ENCODE measurements around the gene TENM3. TPM values are rescaled to one million over a fixed set of nuclear protein-coding genes. Genes with fewer than 3 reads are reported as not detected.
A peak's percentile ranks its signal among the peaks of the same experiment; 100 is the strongest.

The TENM3 gene
- total and polyA plus RNA-seq, 7 experiments from 2014 or later: not detected

DNA sequence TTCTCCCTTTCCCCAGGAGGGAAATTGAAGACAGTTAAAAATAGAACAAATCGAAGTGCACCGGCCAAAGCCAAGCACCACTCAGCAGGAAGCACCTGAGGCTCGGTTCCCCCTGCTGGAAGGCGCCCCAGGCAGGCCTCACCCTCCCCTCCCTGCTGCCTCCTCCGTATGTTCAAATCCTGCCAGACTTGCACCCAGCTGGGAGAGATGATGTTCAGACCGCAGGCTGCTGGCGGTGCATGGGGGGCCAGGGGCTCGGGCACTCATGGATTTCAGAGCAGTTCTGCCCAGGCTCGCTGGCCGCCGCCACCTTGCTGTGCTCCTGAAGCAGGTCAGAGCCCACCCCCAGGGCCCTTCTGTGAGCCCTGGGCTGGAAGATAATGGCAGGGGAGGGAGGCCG is 582.6 kb downstream of the TENM3 start:
- Histone ChIP-seq H3K27ac (ENCODE audit: low read depth, low read length) (no peak overlapping the region), H3K4me3 (ENCODE audit: low read length) (no peak overlapping the region), H3K36me3 (ENCODE audit: control insufficient read depth in 2 of 3, insufficient read depth in 3 of 3, low read length in 3 of 3) (no peaks in the 10 kb centered on the region), H3K9me3 (ENCODE audit: control insufficient read depth in 2 of 3, low read length in 3 of 3) (no peaks in the 10 kb centered on the region), H3K4me1 (ENCODE audit: control insufficient read depth in 2 of 2, insufficient read depth in 2 of 2, low read length in 2 of 2) (peaks cover 0 to 5% of the 10 kb centered on the region in 2 donors), H3K27me3 (ENCODE audit: control insufficient read depth in 2 of 2, insufficient read depth in 2 of 2, low read length in 2 of 2) (no peaks in the 10 kb centered on the region)
- ATAC-seq (peak; percentile 11), DNase-seq (no peak)
- Mint-ChIP-seq H3K27ac (peak overlapping the region in 1 of 9 donors; percentile 4), H3K9me3 (peaks cover 0 to 3% (median 0%) of the 10 kb centered on the region in 11 donors), H3K4me1 (peaks cover 0 to 17% (median 7%) of the 10 kb centered on the region in 7 donors), H3K36me3 (no peaks in the 10 kb centered on the region), H3K4me3 (no peak overlapping the region), H3K27me3 (peaks cover under 1 to 16% (median 6%) of the 10 kb centered on the region in 5 donors)
- intact Hi-C loops (cut with micrococcal nuclease): no loop called here
- ChIA-PET POLR2A (no interaction called here), CTCF (no interaction called here)

GRCh38 chr4:182826391-182826790 is 583.2 kb downstream of the TENM3 start:
- H3K4me3 Mint-ChIP-seq: peak overlapping the region in 2 of 10 donors; percentile 27 to 42
- Histone ChIP-seq H3K9me3 (ENCODE audit: control insufficient read depth in 2 of 3, low read length in 3 of 3) (no peaks in the 10 kb centered on the region), H3K36me3 (ENCODE audit: control insufficient read depth in 2 of 3, insufficient read depth in 3 of 3, low read length in 3 of 3) (no peaks in the 10 kb centered on the region), H3K27me3 (ENCODE audit: control insufficient read depth in 2 of 2, insufficient read depth in 2 of 2, low read length in 2 of 2) (no peaks in the 10 kb centered on the region), H3K4me3 (ENCODE audit: low read length) (no peak overlapping the region), H3K27ac (ENCODE audit: low read depth, low read length) (no peak overlapping the region), H3K4me1 (ENCODE audit: control insufficient read depth in 2 of 2, insufficient read depth in 2 of 2, low read length in 2 of 2) (peaks cover 0 to 5% of the 10 kb centered on the region in 2 donors)
- POLR2A ChIA-PET: no interaction called here
- DNase-seq: peak in 1 of 9 donors; percentile 30
- intact Hi-C loops (cut with micrococcal nuclease): no loop called here
- H3K27me3 Mint-ChIP-seq: peaks cover 6 to 22% (median 9%) of the 10 kb centered on the region in 5 donors
- CTCF ChIA-PET: no interaction called here
- no peaks in the 10 kb centered on the region for H3K36me3 Mint-ChIP-seq
- peaks cover 0 to 3% (median 0%) of the 10 kb centered on the region in 11 donors for H3K9me3 Mint-ChIP-seq
- H3K27ac Mint-ChIP-seq: peak overlapping the region in 3 of 9 donors; percentile 28 to 56 (median 33)
- H3K4me1 Mint-ChIP-seq: peaks cover 0 to 17% (median 7%) of the 10 kb centered on the region in 7 donors
- peak; percentile 60 for ATAC-seq

- Histone ChIP-seq H3K27ac (ENCODE audit: low read depth, low read length) (no peak overlapping the region), H3K4me1 (ENCODE audit: control insufficient read depth in 2 of 2, insufficient read depth in 2 of 2, low read length in 2 of 2) (peaks cover 0 to 5% of the 10 kb centered on the region in 2 donors), H3K9me3 (ENCODE audit: control insufficient read depth in 2 of 3, low read length in 3 of 3) (no peaks in the 10 kb centered on the region), H3K27me3 (ENCODE audit: control insufficient read depth in 2 of 2, insufficient read depth in 2 of 2, low read length in 2 of 2) (no peaks in the 10 kb centered on the region), H3K4me3 (ENCODE audit: low read length) (no peak overlapping the region), H3K36me3 (ENCODE audit: control insufficient read depth in 2 of 3, insufficient read depth in 3 of 3, low read length in 3 of 3) (no peaks in the 10 kb centered on the region)
- peaks cover 0 to under 1% (median 0%) of the 10 kb centered on the region in 5 donors for H3K36me3 Mint-ChIP-seq
- peaks cover 7 to 22% (median 9%) of the 10 kb centered on the region in 5 donors for H3K27me3 Mint-ChIP-seq
- peak overlapping the region in 1 of 9 donors; percentile 28 for H3K27ac Mint-ChIP-seq
- POLR2A ChIA-PET: no interaction called here
- CTCF ChIA-PET: no interaction called here
- DNase-seq (no peak), ATAC-seq (no peak)
- H3K4me3 Mint-ChIP-seq: no peak overlapping the region
- H3K9me3 Mint-ChIP-seq: peaks cover 0 to 3% (median 0%) of the 10 kb centered on the region in 11 donors
- peaks cover 0 to 17% (median 7%) of the 10 kb centered on the region in 7 donors for H3K4me1 Mint-ChIP-seq
- intact Hi-C loops (cut with micrococcal nuclease): no loop called here
Measured at GRCh38 chr4:182827166-182827565, 584.0 kb downstream of the TENM3 start.

- Histone ChIP-seq H3K27me3 (ENCODE audit: control insufficient read depth in 2 of 2, insufficient read depth in 2 of 2, low read length in 2 of 2) (no peaks in the 10 kb centered on the region), H3K9me3 (ENCODE audit: control insufficient read depth in 2 of 3, low read length in 3 of 3) (no peaks in the 10 kb centered on the region), H3K36me3 (ENCODE audit: control insufficient read depth in 2 of 3, insufficient read depth in 3 of 3, low read length in 3 of 3) (no peaks in the 10 kb centered on the region), H3K4me1 (ENCODE audit: control insufficient read depth in 2 of 2, insufficient read depth in 2 of 2, low read length in 2 of 2) (peaks cover 0 to 5% of the 10 kb centered on the region in 2 donors), H3K4me3 (ENCODE audit: low read length) (no peak overlapping the region), H3K27ac (ENCODE audit: low read depth, low read length) (no peak overlapping the region)
- no peak overlapping the region for H3K27ac Mint-ChIP-seq
- H3K27me3 Mint-ChIP-seq: peaks cover 12 to 28% (median 14%) of the 10 kb centered on the region in 5 donors
- peaks cover 0 to 4% (median 2%) of the 10 kb centered on the region in 5 donors for H3K36me3 Mint-ChIP-seq
- CTCF ChIA-PET: no interaction called here
- peaks cover 0 to 17% (median 8%) of the 10 kb centered on the region in 7 donors for H3K4me1 Mint-ChIP-seq
- POLR2A ChIA-PET: no interaction called here
- ATAC-seq (no peak), DNase-seq (no peak)
- intact Hi-C loops (cut with micrococcal nuclease): no loop called here
- peaks cover 0 to 6% (median 2%) of the 10 kb centered on the region in 11 donors for H3K9me3 Mint-ChIP-seq
- H3K4me3 Mint-ChIP-seq: no peak overlapping the region
Measured at GRCh38 chr4:182827954-182828353, 584.8 kb downstream of the TENM3 start.

- Histone ChIP-seq H3K4me1 (ENCODE audit: control insufficient read depth in 2 of 2, insufficient read depth in 2 of 2, low read length in 2 of 2) (peaks cover 0 to 5% of the 10 kb centered on the region in 2 donors), H3K36me3 (ENCODE audit: control insufficient read depth in 2 of 3, insufficient read depth in 3 of 3, low read length in 3 of 3) (no peaks in the 10 kb centered on the region), H3K9me3 (ENCODE audit: control insufficient read depth in 2 of 3, low read length in 3 of 3) (no peaks in the 10 kb centered on the region), H3K27me3 (ENCODE audit: control insufficient read depth in 2 of 2, insufficient read depth in 2 of 2, low read length in 2 of 2) (no peaks in the 10 kb centered on the region), H3K27ac (ENCODE audit: low read depth, low read length) (no peak overlapping the region), H3K4me3 (ENCODE audit: low read length) (no peak overlapping the region)
- H3K4me3 Mint-ChIP-seq: no peak overlapping the region
- ChIA-PET POLR2A (no interaction called here), CTCF (no interaction called here)
- H3K9me3 Mint-ChIP-seq: peaks cover 0 to 6% (median 2%) of the 10 kb centered on the region in 11 donors
- intact Hi-C loops (cut with micrococcal nuclease): no loop called here
- DNase-seq (no peak), ATAC-seq (no peak)
- no peak overlapping the region for H3K27ac Mint-ChIP-seq
- H3K27me3 Mint-ChIP-seq: peaks cover 12 to 28% (median 14%) of the 10 kb centered on the region in 5 donors
- H3K4me1 Mint-ChIP-seq: peaks cover 0 to 15% (median 8%) of the 10 kb centered on the region in 7 donors
- H3K36me3 Mint-ChIP-seq: peaks cover 0 to 4% (median 2%) of the 10 kb centered on the region in 5 donors
Measured at GRCh38 chr4:182828360-182829025, 585.3 kb downstream of the TENM3 start.

GRCh38 chr4:182829196-182829595 is 586.0 kb downstream of the TENM3 start:
- intact Hi-C loops (cut with micrococcal nuclease): no loop called here

More at GRCh38 chr4:182829196-182829595, 586.0 kb downstream of the TENM3 start:
- peaks cover 0 to 6% (median 2%) of the 10 kb centered on the region in 11 donors for H3K9me3 Mint-ChIP-seq
- ChIA-PET POLR2A (no interaction called here), CTCF (no interaction called here)
- H3K4me3 Mint-ChIP-seq: no peak overlapping the region
- Histone ChIP-seq H3K9me3 (ENCODE audit: control insufficient read depth in 2 of 3, low read length in 3 of 3) (no peaks in the 10 kb centered on the region), H3K36me3 (ENCODE audit: control insufficient read depth in 2 of 3, insufficient read depth in 3 of 3, low read length in 3 of 3) (no peaks in the 10 kb centered on the region), H3K4me3 (ENCODE audit: low read length) (no peak overlapping the region), H3K27ac (ENCODE audit: low read depth, low read length) (no peak overlapping the region), H3K4me1 (ENCODE audit: control insufficient read depth in 2 of 2, insufficient read depth in 2 of 2, low read length in 2 of 2) (peaks cover 0 to 5% of the 10 kb centered on the region in 2 donors), H3K27me3 (ENCODE audit: control insufficient read depth in 2 of 2, insufficient read depth in 2 of 2, low read length in 2 of 2) (no peaks in the 10 kb centered on the region)
- DNase-seq (no peak), ATAC-seq (no peak)
- peaks cover 12 to 28% (median 14%) of the 10 kb centered on the region in 5 donors for H3K27me3 Mint-ChIP-seq
- peaks cover 0 to 14% (median 8%) of the 10 kb centered on the region in 7 donors for H3K4me1 Mint-ChIP-seq
- peaks cover 0 to 4% (median 2%) of the 10 kb centered on the region in 5 donors for H3K36me3 Mint-ChIP-seq
- no peak overlapping the region for H3K27ac Mint-ChIP-seq
